Stimulated activated CD4-positive, alpha-beta T cell treated with anti-CD3 and anti-CD28 coated beads, Interleukin-1b, Interleukin-23, amount 100 ng/mL, for 4 hours (primary cell): Measurements from ENCODE around the gene MYOZ1.

ENCODE experiments used
- DNase-seq, 2 donors: peaks; one replicate each; pipeline ENCODE4 v3.0.0-alpha.2; 2020; ENCODE audit warnings: low read depth in 2 of 2

Gene MYOZ1

DNA sequence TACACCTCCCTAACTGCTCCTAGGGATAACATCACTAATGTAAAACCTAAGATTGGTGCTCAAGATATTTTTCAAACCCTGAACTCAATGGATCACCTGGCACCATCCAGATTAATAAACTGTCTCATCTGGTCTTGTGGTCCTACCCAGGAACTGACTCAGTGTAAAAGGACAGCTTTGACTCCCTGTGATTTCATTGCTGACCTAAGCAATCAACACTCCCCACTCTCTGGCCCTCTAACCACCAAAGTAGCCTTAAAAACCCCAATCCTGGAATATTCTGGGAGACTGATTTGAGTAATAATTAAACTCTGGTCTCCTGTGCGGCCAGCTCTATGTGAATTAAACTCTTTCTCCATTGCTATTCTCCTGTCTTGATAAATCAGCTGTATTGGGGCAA, 43.9 kb downstream of the MYOZ1 start:
- DNase-seq: no peak

DNA sequence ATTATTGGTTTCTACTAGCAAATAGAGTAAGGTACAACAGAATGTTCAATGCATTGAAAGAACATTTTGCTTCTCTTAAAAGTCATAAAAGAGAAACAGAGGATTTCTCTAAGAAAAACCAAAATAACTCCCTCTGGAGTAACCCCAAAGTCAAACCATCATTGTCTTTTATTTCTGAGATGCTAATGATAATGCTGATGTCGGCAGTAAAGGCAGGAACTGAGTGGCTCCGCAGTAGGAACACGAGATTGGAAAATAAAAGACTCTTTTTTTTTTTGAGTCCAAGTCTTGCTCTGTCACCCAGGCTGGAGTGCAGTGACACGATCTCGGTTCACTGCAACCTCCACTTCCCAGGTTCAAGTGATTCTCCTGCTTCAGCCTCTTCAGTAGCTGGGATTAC, 47.5 kb downstream of the MYOZ1 start:
- DNase-seq: no peak

DNA sequence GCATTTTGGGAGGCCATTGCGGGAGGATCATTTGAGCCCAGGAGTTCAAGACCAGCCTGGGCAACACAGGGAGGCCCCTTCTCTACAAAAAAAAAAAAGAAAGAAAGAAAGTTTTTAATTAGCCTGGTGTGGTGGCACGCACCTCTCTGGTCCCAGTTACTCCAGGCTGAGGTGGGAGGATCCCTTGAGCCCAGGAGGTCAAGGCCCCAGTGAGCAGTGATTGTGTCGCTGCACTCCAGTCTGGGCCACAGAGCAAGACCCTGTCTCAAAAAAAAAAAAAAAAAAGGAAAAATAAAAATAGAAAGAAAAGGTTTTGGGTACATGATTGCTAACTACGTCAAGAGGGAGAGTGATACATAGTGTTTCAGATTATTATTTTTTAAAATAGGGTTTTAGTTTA, 48.2 kb downstream of the MYOZ1 start:
- DNase-seq: no peak

DNA sequence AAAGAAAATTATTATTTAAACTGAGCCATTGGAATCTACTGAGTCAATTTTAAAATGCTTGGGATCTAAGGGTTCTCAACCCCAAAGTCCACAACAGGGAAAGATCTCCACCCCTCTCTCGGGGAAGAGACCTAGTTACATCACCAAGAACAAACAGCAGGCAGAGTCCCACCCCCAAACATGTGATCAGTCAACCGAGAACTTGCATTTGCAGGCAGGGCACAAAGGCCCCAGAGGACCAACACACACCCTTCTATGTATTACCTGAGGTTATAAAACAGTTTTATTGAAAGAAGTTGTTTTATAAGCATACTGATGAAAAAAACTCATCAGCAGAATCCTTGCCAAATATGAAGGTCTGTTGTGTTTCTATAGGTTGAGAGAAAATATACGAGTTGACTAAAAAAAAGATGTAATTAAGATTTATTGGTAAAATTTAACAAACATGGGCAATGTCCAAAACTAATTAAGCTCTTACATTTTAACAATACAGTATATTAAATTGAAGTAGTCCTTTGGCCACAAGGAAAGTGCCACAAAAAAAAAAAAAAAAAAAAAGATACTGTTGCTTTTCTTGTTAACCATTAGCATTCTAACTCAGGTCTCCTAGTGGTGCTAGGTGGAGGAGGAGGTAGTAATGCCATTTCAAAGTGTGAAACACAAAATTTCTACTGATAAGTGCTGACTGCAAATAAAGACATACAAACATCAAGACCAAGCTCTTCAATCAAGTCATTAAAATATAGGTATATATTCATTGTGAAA, 49.2 kb downstream of the MYOZ1 start:
- no peak for DNase-seq

DNA sequence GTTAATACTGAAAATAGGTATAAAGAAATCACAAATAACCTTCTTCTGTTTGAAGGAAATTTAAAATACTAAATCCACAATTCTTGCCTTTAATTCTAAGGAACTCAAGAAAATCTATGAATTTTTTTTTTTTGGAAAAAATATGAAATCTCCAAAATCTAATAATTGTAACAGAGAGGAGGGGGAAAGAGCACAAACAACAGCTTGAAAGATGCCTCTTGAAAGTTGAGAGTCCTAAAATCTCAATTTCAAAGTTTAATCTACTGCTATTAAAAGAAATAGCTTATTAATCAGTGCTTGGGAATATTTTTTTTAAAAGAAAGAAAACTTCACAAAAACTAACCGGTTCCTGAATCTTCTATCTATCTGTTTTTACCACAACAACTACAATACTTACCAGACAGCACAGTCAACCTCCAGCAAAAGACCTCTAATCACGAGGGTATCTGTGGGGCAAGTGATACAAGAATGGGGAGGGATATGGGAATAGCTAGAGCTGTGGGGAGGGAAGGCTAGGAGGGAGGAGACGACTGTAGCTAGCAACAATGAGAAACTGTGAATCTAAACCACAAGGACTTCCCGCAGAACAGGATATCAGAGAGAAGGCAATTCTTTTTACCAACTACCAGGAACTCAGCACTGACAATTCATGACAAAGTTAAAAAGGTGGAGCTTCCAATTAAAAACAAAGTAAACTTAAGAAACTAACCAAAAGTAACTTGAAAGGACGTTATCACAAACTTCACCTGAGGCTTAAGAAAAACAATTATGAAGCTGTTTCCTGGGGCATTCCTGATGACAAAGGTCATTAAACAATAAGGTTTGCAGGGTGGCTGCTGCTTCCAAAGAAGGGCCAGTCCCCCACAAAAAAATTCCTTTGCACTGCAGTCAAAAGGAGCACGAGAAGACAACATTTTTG, 50.1 kb downstream of the MYOZ1 start, which contains the start of gene USP54:
USP54 (minus strand) TSS at position 462 of the 919 bp plus-strand sequence. CDS start 15,684 bp downstream, outside the sequence.
- DNase-seq: no peak

DNA sequence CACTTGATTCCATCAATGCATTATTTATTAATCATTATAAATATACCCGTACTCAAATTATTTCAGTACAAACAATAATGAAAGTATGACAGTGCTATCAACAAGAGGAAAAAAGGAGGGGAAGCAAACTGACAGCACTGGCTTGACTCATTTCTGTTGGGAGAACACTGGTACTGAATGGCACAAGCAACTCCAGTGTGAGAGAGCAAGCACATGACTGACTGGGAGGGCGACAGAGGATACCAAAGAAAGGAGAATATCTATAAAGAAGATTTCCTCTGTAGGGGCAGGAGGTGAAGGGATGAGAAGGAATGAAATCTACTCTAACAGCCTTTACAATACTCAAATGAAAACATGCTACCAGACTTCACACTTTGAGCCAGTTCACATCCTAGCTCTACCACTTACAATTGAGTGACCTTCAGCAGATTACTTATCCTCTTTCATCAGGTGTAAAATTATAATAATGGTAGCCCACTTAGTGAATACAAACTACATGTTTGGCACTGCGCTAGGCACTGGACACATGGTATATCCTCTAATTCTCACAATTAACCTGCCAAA, 51.6 kb downstream of the MYOZ1 start:
- no peak for DNase-seq

DNA sequence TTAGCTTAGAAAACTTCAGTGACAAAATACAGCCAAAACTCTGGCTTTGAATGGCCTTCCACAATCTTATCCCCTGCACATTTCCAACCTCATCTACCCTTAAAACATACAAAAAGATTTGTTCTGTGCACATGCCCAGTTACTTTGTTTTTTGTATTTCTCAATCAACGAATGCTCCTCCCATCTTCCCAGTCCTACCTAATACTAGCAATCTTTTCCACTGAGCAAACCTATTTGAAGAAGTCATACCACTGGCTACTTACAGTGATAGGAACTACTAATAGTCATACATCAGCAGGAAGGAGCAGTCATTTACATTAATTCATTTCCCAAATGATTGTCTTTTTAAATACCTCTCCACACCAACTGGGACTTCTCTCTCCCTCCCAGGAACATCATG, 52.6 kb downstream of the MYOZ1 start:
- no peak for DNase-seq

DNA sequence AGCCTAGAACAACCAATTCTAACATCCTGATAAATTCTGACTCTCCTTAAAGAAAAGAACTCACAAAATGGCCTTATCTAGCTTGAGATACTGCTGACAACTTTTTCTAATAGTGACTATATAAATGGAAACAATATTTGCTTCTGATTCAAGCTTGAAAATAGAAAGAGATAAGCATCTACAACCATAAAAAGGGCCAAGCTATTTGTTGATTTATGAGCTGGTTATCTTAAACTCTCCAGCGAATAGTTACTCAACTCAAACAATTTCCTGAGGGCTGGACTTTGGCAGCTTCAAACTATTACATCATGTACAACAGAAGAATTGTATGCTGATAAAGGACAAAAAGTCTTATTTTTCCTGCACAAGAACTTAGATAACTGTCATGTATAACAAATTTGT, 54.7 kb downstream of the MYOZ1 start:
- DNase-seq: no peak

DNA sequence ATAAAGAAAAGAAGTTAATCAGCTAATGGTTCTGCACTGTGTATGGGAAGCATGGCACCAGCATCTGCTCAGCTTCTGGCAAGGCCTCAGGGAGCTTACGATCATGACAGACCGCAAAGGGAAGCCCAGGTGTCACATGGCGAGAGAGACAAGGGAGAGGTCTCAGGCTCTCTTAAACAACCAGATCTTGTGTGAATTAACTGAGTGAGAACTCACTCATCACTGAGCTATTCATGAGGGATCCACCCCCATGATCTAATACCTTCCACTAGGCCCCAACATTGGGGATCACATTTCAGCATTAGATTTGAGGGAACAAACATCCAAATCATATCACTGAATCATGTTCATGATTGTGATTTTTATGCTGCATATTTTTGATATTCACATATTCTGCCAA, 55.9 kb downstream of the MYOZ1 start:
- no peak for DNase-seq

DNA sequence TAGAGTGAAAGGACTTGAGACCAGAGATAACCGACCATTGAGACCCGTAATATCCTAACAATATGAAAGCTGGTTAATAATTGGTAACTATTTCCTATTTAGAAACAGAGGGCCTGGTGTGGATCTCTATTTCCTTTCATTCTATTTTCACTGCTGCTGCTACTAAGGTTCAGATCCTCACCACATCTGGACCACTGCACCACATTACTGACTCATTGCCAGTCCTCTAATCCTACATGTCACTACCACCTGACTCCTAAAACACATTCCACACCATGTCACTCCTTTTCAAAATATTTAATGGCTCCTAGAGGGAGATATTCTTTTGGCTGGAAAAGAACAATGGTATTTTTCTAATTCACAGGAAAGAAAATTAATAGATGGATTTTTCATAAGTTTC, 56.5 kb downstream of the MYOZ1 start:
- DNase-seq: no peak

DNA sequence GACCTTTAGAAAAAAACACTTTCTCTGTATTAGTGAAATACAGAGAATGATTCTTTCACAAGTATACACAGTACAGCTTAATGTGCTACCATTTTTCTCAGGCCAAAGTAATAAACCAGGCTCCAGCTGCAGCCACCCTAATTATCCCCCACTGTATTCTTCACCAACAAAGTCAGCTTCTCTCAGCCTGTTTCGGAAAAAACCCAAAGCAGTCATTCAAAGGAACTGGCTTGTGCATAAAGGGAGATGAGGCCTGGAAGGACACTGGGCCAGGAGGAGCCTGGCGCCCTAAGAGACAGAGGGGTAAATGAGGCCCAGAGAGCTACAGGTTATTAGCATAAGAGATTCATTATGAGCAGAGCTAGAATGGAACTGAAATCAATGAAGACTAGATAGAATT, 59.4 kb downstream of the MYOZ1 start:
- DNase-seq: no peak
